Activated naive CD4-positive, alpha-beta T cell treated with anti-CD3 and anti-CD28 coated beads, Interleukin-2, amount 50 U/mL, for 16 hours (primary cell): ENCODE results near the gene DAZL.

Source experiments
- DNase-seq: peaks from one replicate; pipeline ENCODE4 v3.0.0-alpha.2; 2020

DAZL gene

DNA sequence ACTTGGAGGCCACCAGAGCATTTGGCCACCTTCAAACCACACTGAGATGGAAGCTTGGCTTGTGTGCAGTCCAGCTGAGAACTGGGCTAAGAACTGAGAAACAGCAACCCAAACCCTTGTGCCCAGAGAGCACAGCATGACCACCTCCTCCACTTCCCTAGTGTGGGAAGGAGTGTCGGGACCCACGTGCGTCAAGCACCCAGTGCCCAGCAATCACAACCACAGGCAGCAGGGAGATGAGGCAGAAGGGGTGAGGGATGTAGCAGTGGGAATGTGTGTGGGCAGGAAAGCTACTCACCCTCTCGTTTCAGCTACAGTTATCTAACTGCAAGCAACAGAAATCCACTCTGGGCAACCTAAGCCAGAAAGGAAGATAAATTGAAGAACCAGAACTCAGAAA lies 66.7 kb downstream of the DAZL start:
- DNase-seq: no peak

DNA sequence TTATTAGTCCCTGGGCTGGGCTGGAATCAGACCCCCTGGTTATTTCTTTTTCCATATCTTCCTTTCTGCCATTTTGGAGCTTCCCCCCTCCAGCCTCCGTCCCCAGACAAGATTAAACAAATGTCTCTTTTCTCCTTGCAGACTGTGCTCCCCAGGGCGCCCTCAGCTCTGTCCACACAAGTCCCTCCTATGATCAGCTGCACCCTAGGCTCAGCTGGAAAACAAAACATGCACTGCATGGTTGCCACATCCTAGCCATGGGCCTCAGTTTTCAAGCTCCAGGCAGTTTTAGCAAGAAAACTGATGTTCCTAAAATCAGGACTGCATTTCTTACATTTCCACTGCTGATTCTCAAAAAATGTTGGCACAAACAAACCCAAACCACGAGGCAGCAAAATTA lies 68.2 kb downstream of the DAZL start:
- no peak for DNase-seq
